ENCODE measurements around the gene BTBD9. TPM values are rescaled to one million over a fixed set of nuclear protein-coding genes. Genes with fewer than 3 reads are reported as not detected.
"Not testable (repeated sequence)": the region's sequence is repeated elsewhere in the genome, so short reads cannot be mapped to it uniquely, and the experiment has no call there.

Gene BTBD9
- total RNA-seq, 1 donor from 2014 or later: 9.9 TPM

- no peak for DNase-seq (ENCODE audit: low spot score in 2 of 2)
- H3K36me3 ChIP-seq: no peaks in the 10 kb centered on the region
- TF ChIP-seq CTCF (IDR thresholded peaks at IDR 0.05): no peak
- no peak overlapping the region for H3K27ac ChIP-seq
- no peaks in the 10 kb centered on the region for H3K4me1 ChIP-seq
- H3K4me3 ChIP-seq: no peak overlapping the region
- intact Hi-C loops (cut with DNase I): no loop called here
- no peaks in the 10 kb centered on the region for H3K9me3 ChIP-seq
- no peaks in the 10 kb centered on the region for H3K27me3 ChIP-seq
Measured at GRCh38 chr6:38133932-38134703, 505.6 kb downstream of the BTBD9 start.

GRCh38 chr6:38131527-38131965 lies 508.2 kb downstream of the BTBD9 start:
- Histone ChIP-seq H3K4me1 (no peaks in the 10 kb centered on the region), H3K9me3 (no peaks in the 10 kb centered on the region), H3K36me3 (no peaks in the 10 kb centered on the region), H3K27ac (no peak overlapping the region), H3K27me3 (no peaks in the 10 kb centered on the region), H3K4me3 (no peak overlapping the region)
- no peak for TF ChIP-seq CTCF (IDR thresholded peaks at IDR 0.05)
- intact Hi-C loops (cut with DNase I): no loop called here
- no peak for DNase-seq (ENCODE audit: low spot score in 2 of 2)

- intact Hi-C loops (cut with DNase I): no loop called here
- TF ChIP-seq CTCF (IDR thresholded peaks at IDR 0.05): no peak
- no peak for DNase-seq (ENCODE audit: low spot score in 2 of 2)
Measured at GRCh38 chr6:38127284-38127683, 512.4 kb downstream of the BTBD9 start.

GRCh38 chr6:38124224-38124926 lies 515.4 kb downstream of the BTBD9 start:
- H3K27ac ChIP-seq; H3K27me3 ChIP-seq; H3K36me3 ChIP-seq; H3K9me3 ChIP-seq; H3K4me3 ChIP-seq; intact Hi-C loops (cut with DNase I); DNase-seq (ENCODE audit: low spot score in 2 of 2); H3K4me1 ChIP-seq: not testable (repeated sequence)

More at GRCh38 chr6:38127284-38127683, 512.4 kb downstream of the BTBD9 start:
- Histone ChIP-seq H3K9me3 (no peaks in the 10 kb centered on the region), H3K27me3 (no peaks in the 10 kb centered on the region), H3K27ac (no peak overlapping the region), H3K36me3 (peaks cover 0 to 4% of the 10 kb centered on the region in 2 donors), H3K4me3 (no peak overlapping the region), H3K4me1 (no peaks in the 10 kb centered on the region)

GRCh38 chr6:38119516-38119915 lies 520.2 kb downstream of the BTBD9 start:
- Histone ChIP-seq H3K4me3 (no peak overlapping the region), H3K9me3 (no peaks in the 10 kb centered on the region), H3K27ac (no peak overlapping the region), H3K27me3 (no peaks in the 10 kb centered on the region), H3K36me3 (peaks cover 4 to 17% of the 10 kb centered on the region in 2 donors), H3K4me1 (no peaks in the 10 kb centered on the region)
- DNase-seq (ENCODE audit: low spot score in 2 of 2): no peak
- no peak for TF ChIP-seq CTCF (IDR thresholded peaks at IDR 0.05)
- intact Hi-C loops (cut with DNase I): no loop called here

- H3K27me3 ChIP-seq: no peaks in the 10 kb centered on the region
- intact Hi-C loops (cut with DNase I): no loop called here
- DNase-seq (ENCODE audit: low spot score in 2 of 2): no peak
- no peak for TF ChIP-seq CTCF (IDR thresholded peaks at IDR 0.05)
- H3K9me3 ChIP-seq: no peaks in the 10 kb centered on the region
- H3K4me3 ChIP-seq: no peak overlapping the region
- H3K4me1 ChIP-seq: no peaks in the 10 kb centered on the region
- H3K36me3 ChIP-seq: peaks cover 4 to 17% of the 10 kb centered on the region in 2 donors
- H3K27ac ChIP-seq: no peak overlapping the region
Measured at GRCh38 chr6:38118791-38119365, 520.9 kb downstream of the BTBD9 start.

All from ascending aorta (tissue), 2 donors.